Neural crest cell (in vitro differentiated cells): Measurements from ENCODE around the gene ZCCHC24. TPM values are rescaled to one million over a fixed set of nuclear protein-coding genes. Genes with fewer than 3 reads are reported as not detected.

Source experiments
- DNase-seq: peaks from one replicate; pipeline ENCODE4 v3.0.0; 2021; ENCODE audit warnings: low read depth, mixed read lengths, low spot score
- H3K27ac Mint-ChIP-seq: one replicate; pipeline ENCODE4 v1.8.0; 2021; ENCODE audit warnings: mild to moderate bottlenecking, mixed read lengths; ENCODE audit not compliant: unreplicated experiment
- H3K27me3 Mint-ChIP-seq: 2 replicates; pipeline ENCODE4 v1.8.0; 2021; ENCODE audit warnings: low read depth, mild to moderate bottlenecking, mixed read lengths
- H3K36me3 Mint-ChIP-seq: 2 replicates; pipeline ENCODE4 v1.8.0; 2021; ENCODE audit warnings: low read depth, mild to moderate bottlenecking, mixed read lengths
- H3K4me1 Mint-ChIP-seq: 2 replicates; pipeline ENCODE4 v1.8.0; 2021; ENCODE audit warnings: mixed read lengths
- H3K4me3 Mint-ChIP-seq: one replicate; pipeline ENCODE4 v1.8.0; 2021; ENCODE audit warnings: mild to moderate bottlenecking, mixed read lengths
- H3K9me3 Mint-ChIP-seq: 2 replicates; pipeline ENCODE4 v1.8.0; 2021; ENCODE audit warnings: mixed read lengths
- CTCF ChIP-seq: fragments of 200-600 bp; sonication (generic); conservative IDR thresholded peaks from 2 replicates; pipeline ENCODE4 v1.5.0; 2021; ENCODE audit warnings: antibody characterized with exemption, mild to moderate bottlenecking
- total RNA-seq: library from RNA; stranded (reverse); gene quantifications from 2 replicates; pipeline ENCODE4 v1.2.1, GENCODE V29; 2021

ZCCHC24 gene
- total RNA-seq, 1 donor from 2014 or later, result 26.5 TPM

DNA sequence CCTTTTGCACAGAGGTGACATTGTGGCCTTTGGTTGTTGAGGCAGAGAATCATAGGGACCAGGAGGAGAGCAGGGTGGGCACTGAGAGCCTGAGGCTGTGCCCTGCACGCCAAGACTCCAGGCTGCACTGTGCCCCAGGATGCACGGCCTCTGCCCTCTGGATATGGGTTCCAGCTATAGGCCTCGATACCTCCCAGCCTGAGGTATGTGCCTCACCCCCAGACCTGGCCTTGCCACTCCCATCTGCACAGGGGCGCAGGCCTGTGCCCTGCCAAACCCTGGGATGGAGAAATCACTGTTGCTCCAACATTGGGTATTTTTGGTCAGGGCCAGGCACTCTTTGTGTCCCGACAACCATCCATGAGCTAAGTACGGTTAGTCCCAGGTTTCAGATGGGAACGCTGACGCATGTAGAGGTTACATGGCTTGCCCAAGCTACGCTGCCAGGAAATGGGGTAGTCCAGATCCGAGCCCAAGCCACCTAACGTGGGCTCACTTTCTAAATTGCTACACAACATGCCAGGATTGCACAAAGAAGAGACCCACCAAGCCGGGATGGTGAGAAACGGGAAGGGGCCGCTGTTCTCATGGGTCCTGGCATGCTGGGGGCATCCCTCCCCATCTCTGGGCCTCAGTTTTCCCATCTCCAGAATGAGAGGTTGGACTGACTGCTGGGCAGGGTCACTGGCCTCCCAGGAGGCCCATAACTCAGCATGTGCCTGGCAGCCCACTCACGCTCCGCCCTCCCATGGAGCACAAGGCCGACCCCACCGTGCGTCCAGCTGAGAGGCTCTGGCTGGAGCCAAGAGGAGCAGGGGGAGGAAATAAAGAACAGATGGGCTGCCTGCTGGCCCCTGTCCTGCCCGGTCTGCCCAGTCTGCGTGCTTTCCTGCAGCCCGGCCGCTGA, 44.2 kb downstream of the ZCCHC24 start:
- Mint-ChIP-seq H3K36me3 (no peaks in the 10 kb centered on the region), H3K27ac (peak overlapping the region; percentile 51), H3K27me3 (no peaks in the 10 kb centered on the region), H3K4me1 (peaks cover 92% of the 10 kb centered on the region), H3K4me3 (peak overlapping the region; percentile 47), H3K9me3 (no peaks in the 10 kb centered on the region)
- no peak for TF ChIP-seq CTCF
- no peak for DNase-seq

GRCh38 chr10:79400146-79401004, 45.0 kb downstream of the ZCCHC24 start:
- Mint-ChIP-seq H3K4me3 (peak overlapping the region; percentile 42), H3K27ac (no peak overlapping the region), H3K9me3 (no peaks in the 10 kb centered on the region), H3K4me1 (peaks cover 85% of the 10 kb centered on the region), H3K27me3 (no peaks in the 10 kb centered on the region), H3K36me3 (peaks cover 4% of the 10 kb centered on the region)
- peak; percentile 67 for TF ChIP-seq CTCF
- peak; percentile 55 for DNase-seq

DNA sequence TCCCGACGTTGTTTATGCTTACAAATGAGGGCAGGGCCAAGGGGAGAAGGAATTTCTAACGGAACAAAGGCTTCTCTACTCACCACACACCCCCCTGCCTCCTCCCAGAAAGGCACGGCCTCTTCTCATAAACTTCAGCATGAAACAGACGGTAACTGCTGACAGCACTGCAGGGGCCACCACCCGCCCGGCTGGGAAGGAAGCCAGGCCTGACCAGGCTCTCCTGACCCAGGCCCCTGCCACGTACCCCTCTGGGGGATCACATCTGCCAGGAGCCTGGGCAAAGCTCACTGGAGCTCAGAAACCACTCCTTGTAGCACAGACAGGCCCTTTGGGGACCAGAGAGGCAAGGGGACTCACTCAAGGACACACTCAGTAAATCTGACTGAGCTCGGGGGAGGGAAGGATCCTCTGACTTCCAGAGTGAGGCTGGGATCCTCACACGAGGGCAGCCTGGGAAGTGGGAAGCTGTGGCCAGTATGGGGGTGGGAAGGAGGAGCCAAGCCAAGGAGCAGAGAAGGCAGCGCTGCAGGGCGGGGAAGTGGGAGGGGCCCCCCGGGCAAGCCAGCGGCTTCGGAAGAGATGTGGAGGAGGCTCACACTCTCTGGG, 46.1 kb downstream of the ZCCHC24 start:
- no peak for TF ChIP-seq CTCF
- H3K27ac Mint-ChIP-seq, result peak overlapping the region; percentile 96
- H3K9me3 Mint-ChIP-seq, result no peaks in the 10 kb centered on the region
- DNase-seq, result peak; percentile 44
- H3K4me1 Mint-ChIP-seq, result peaks cover 75% of the 10 kb centered on the region
- no peaks in the 10 kb centered on the region for H3K27me3 Mint-ChIP-seq
- peaks cover 4% of the 10 kb centered on the region for H3K36me3 Mint-ChIP-seq
- H3K4me3 Mint-ChIP-seq, result peak overlapping the region; percentile 69

- H3K4me3 Mint-ChIP-seq, result no peak overlapping the region
- no peak for DNase-seq
- H3K27ac Mint-ChIP-seq, result no peak overlapping the region
- no peak for TF ChIP-seq CTCF
- no peaks in the 10 kb centered on the region for H3K27me3 Mint-ChIP-seq
- no peaks in the 10 kb centered on the region for H3K9me3 Mint-ChIP-seq
- peaks cover 68% of the 10 kb centered on the region for H3K4me1 Mint-ChIP-seq
- peaks cover 4% of the 10 kb centered on the region for H3K36me3 Mint-ChIP-seq
These were observed 46.8 kb downstream of the ZCCHC24 start for GRCh38 chr10:79398642-79399041.

DNA sequence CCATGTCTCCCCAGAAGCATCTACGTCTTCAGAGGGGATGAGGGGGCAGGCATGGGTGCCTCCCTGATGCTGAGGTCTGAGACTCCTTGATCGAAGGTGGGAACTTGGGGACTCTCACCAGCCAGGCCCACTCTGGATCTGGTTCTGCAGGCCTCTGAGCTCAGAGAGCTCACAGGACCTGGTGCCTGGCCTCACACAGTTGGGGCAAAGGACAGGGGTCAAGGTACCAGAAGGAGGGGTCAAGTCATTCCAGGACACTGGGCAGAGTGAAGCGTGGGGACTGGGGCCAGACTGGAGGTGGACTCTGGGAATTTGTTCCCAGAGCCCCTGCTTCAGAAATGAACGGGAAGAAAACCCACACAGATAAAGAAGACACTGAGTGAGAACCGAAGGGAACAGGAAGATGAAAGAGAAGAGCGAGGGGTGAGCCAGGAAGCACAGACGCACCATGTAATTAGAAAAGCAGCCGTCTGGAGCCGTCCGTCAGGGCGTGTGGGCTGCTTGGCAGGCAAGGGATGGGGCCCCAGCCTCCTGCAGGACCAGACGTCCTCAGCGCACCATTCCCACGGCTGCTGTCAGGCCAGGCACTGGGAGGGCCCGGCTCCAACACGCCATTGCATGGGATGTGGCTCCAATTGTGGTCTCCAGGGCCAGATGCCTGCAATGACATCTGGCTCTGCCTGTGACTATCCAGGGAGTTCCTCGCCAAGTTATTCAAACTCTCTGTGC, 47.7 kb downstream of the ZCCHC24 start:
- Mint-ChIP-seq H3K4me1 (peaks cover 59% of the 10 kb centered on the region), H3K4me3 (no peak overlapping the region), H3K9me3 (no peaks in the 10 kb centered on the region), H3K36me3 (peaks cover 4% of the 10 kb centered on the region), H3K27me3 (no peaks in the 10 kb centered on the region), H3K27ac (peak overlapping the region; percentile 91)
- DNase-seq, result no peak
- TF ChIP-seq CTCF, result no peak
